Activated T-cell treated with anti-CD3 and anti-CD28 coated beads, Interleukin-2, amount 50 U/mL, for 24 hours (primary cell): ENCODE measurements around the gene ZBTB44.

Experiments used
- DNase-seq: peaks from one replicate; pipeline ENCODE4 v3.0.0-alpha.2; 2020
- H3K27ac Mint-ChIP-seq: 2 replicates; pipeline ENCODE4 v1.8.0; 2020; ENCODE audit warnings: mild to moderate bottlenecking, mixed read lengths
- H3K27me3 Mint-ChIP-seq: 2 replicates; pipeline ENCODE4 v1.8.0; 2020; ENCODE audit warnings: mixed read lengths
- H3K36me3 Mint-ChIP-seq: 2 replicates; pipeline ENCODE4 v1.8.0; 2020; ENCODE audit warnings: low read depth, mixed read lengths
- H3K4me1 Mint-ChIP-seq: 2 replicates; pipeline ENCODE4 v1.8.0; 2020; ENCODE audit warnings: low read depth, mixed read lengths
- H3K4me3 Mint-ChIP-seq: 2 replicates; pipeline ENCODE4 v1.8.0; 2020; ENCODE audit warnings: mild to moderate bottlenecking, moderate library complexity, mixed read lengths
- H3K9me3 Mint-ChIP-seq: 2 replicates; pipeline ENCODE4 v1.8.0; 2020; ENCODE audit warnings: mixed read lengths

ZBTB44 gene

GRCh38 chr11:130322126-130322525 lies 7.4 kb upstream of the ZBTB44 start:
- no peaks in the 10 kb centered on the region for H3K36me3 Mint-ChIP-seq
- no peaks in the 10 kb centered on the region for H3K27me3 Mint-ChIP-seq
- H3K27ac Mint-ChIP-seq: no peak overlapping the region
- DNase-seq: no peak
- H3K4me3 Mint-ChIP-seq: no peak overlapping the region
- no peaks in the 10 kb centered on the region for H3K4me1 Mint-ChIP-seq
- peaks cover 9% of the 10 kb centered on the region for H3K9me3 Mint-ChIP-seq

- DNase-seq: no peak
- Mint-ChIP-seq H3K27ac (no peak overlapping the region), H3K36me3 (peaks cover 11% of the 10 kb centered on the region), H3K4me3 (no peak overlapping the region), H3K4me1 (peaks cover 18% of the 10 kb centered on the region), H3K27me3 (no peaks in the 10 kb centered on the region), H3K9me3 (peaks cover 9% of the 10 kb centered on the region)
These were observed 3.4 kb upstream of the ZBTB44 start for GRCh38 chr11:130318031-130318673.

GRCh38 chr11:130315354-130315970 lies 745 bp upstream of the ZBTB44 start:
- H3K27me3 Mint-ChIP-seq: no peaks in the 10 kb centered on the region
- peak overlapping the region; percentile 84 for H3K4me3 Mint-ChIP-seq
- H3K4me1 Mint-ChIP-seq: peaks cover 39% of the 10 kb centered on the region
- H3K36me3 Mint-ChIP-seq: peaks cover 12% of the 10 kb centered on the region
- no peaks in the 10 kb centered on the region for H3K9me3 Mint-ChIP-seq
- peak overlapping the region; percentile 97 for H3K27ac Mint-ChIP-seq
- DNase-seq: peak; percentile 66

- Mint-ChIP-seq H3K27ac (peak overlapping the region; percentile 97), H3K4me1 (peaks cover 44% of the 10 kb centered on the region), H3K4me3 (peak overlapping the region; percentile 89), H3K36me3 (peaks cover 16% of the 10 kb centered on the region), H3K27me3 (no peaks in the 10 kb centered on the region), H3K9me3 (no peaks in the 10 kb centered on the region)
- peak; percentile 83 for DNase-seq
These were observed 450 bp downstream of the ZBTB44 start for GRCh38 chr11:130314184-130314749.

- no peaks in the 10 kb centered on the region for H3K9me3 Mint-ChIP-seq
- H3K4me3 Mint-ChIP-seq: peak overlapping the region; percentile 89
- H3K27ac Mint-ChIP-seq: peak overlapping the region; percentile 93
- H3K27me3 Mint-ChIP-seq: no peaks in the 10 kb centered on the region
- DNase-seq: no peak
- peaks cover 51% of the 10 kb centered on the region for H3K4me1 Mint-ChIP-seq
- H3K36me3 Mint-ChIP-seq: peaks cover 20% of the 10 kb centered on the region
These were observed 1.1 kb downstream of the ZBTB44 start for GRCh38 chr11:130313383-130314183.

GRCh38 chr11:130312046-130312445 lies 2.7 kb downstream of the ZBTB44 start:
- Mint-ChIP-seq H3K9me3 (no peaks in the 10 kb centered on the region), H3K36me3 (peaks cover 30% of the 10 kb centered on the region), H3K4me3 (peak overlapping the region; percentile 89), H3K27me3 (no peaks in the 10 kb centered on the region), H3K4me1 (peaks cover 58% of the 10 kb centered on the region), H3K27ac (no peak overlapping the region)
- no peak for DNase-seq

- no peaks in the 10 kb centered on the region for H3K27me3 Mint-ChIP-seq
- no peak for DNase-seq
- peaks cover 36% of the 10 kb centered on the region for H3K36me3 Mint-ChIP-seq
- H3K4me1 Mint-ChIP-seq: peaks cover 57% of the 10 kb centered on the region
- no peak overlapping the region for H3K4me3 Mint-ChIP-seq
- peaks cover under 1% of the 10 kb centered on the region for H3K9me3 Mint-ChIP-seq
- no peak overlapping the region for H3K27ac Mint-ChIP-seq
These were observed 4.1 kb downstream of the ZBTB44 start for GRCh38 chr11:130310622-130311021.

GRCh38 chr11:130308886-130309285 lies 5.8 kb downstream of the ZBTB44 start:
- Mint-ChIP-seq H3K27ac (no peak overlapping the region), H3K9me3 (peaks cover 5% of the 10 kb centered on the region), H3K27me3 (no peaks in the 10 kb centered on the region), H3K36me3 (peaks cover 41% of the 10 kb centered on the region), H3K4me3 (no peak overlapping the region), H3K4me1 (peaks cover 62% of the 10 kb centered on the region)
- DNase-seq: no peak

- Mint-ChIP-seq H3K4me1 (peaks cover 59% of the 10 kb centered on the region), H3K27ac (no peak overlapping the region), H3K9me3 (peaks cover 5% of the 10 kb centered on the region), H3K27me3 (no peaks in the 10 kb centered on the region), H3K4me3 (no peak overlapping the region), H3K36me3 (peaks cover 35% of the 10 kb centered on the region)
- no peak for DNase-seq
These were observed 6.7 kb downstream of the ZBTB44 start for GRCh38 chr11:130308059-130308458.

- no peak for DNase-seq
- Mint-ChIP-seq H3K36me3 (peaks cover 54% of the 10 kb centered on the region), H3K27me3 (no peaks in the 10 kb centered on the region), H3K4me1 (peaks cover 64% of the 10 kb centered on the region), H3K9me3 (peaks cover 5% of the 10 kb centered on the region), H3K27ac (no peak overlapping the region), H3K4me3 (no peak overlapping the region)
These were observed 10.1 kb downstream of the ZBTB44 start for GRCh38 chr11:130304651-130305050.

- Mint-ChIP-seq H3K36me3 (peaks cover 48% of the 10 kb centered on the region), H3K4me1 (peaks cover 63% of the 10 kb centered on the region), H3K4me3 (no peak overlapping the region), H3K9me3 (peaks cover 5% of the 10 kb centered on the region), H3K27me3 (no peaks in the 10 kb centered on the region), H3K27ac (no peak overlapping the region)
- no peak for DNase-seq
These were observed 13.7 kb downstream of the ZBTB44 start for GRCh38 chr11:130301002-130301401.

GRCh38 chr11:130300567-130300966 lies 14.2 kb downstream of the ZBTB44 start:
- Mint-ChIP-seq H3K27ac (no peak overlapping the region), H3K9me3 (peaks cover 4% of the 10 kb centered on the region), H3K4me1 (peaks cover 62% of the 10 kb centered on the region), H3K27me3 (no peaks in the 10 kb centered on the region), H3K4me3 (no peak overlapping the region), H3K36me3 (peaks cover 46% of the 10 kb centered on the region)
- DNase-seq: no peak

GRCh38 chr11:130299978-130300377 lies 14.7 kb downstream of the ZBTB44 start:
- Mint-ChIP-seq H3K36me3 (peaks cover 44% of the 10 kb centered on the region), H3K4me3 (no peak overlapping the region), H3K9me3 (no peaks in the 10 kb centered on the region), H3K4me1 (peaks cover 59% of the 10 kb centered on the region), H3K27me3 (no peaks in the 10 kb centered on the region), H3K27ac (no peak overlapping the region)
- DNase-seq: no peak

GRCh38 chr11:130295657-130296056 lies 19.1 kb downstream of the ZBTB44 start:
- Mint-ChIP-seq H3K36me3 (peaks cover 49% of the 10 kb centered on the region), H3K9me3 (no peaks in the 10 kb centered on the region), H3K4me1 (peaks cover 42% of the 10 kb centered on the region), H3K27ac (no peak overlapping the region), H3K4me3 (no peak overlapping the region), H3K27me3 (no peaks in the 10 kb centered on the region)
- no peak for DNase-seq
